Body of pancreas (tissue), 4 donors: Measurements from ENCODE around the gene PCCA.

ENCODE experiments used
- POLR2A ChIP-seq, 3 donors: fragments of 450-650 bp; IDR thresholded peaks; one replicate each; pipeline ENCODE4 v1.6.1; 2016; ENCODE audit warnings: antibody characterized with exemption in 3 of 3, mild to moderate bottlenecking in 2 of 3
- TF ChIP-seq, protein P1 (sequence below), 7 experiments: fragments of 450-650 bp in 4 of 7; fragments of 200-600 bp in 3 of 7; sonication (generic) in 3 of 7; IDR thresholded peaks; one replicate each; pipeline ENCODE4 v1.5.1; 2016 to 2019; ENCODE audit warnings: antibody characterized with exemption in 7 of 7

DNA sequence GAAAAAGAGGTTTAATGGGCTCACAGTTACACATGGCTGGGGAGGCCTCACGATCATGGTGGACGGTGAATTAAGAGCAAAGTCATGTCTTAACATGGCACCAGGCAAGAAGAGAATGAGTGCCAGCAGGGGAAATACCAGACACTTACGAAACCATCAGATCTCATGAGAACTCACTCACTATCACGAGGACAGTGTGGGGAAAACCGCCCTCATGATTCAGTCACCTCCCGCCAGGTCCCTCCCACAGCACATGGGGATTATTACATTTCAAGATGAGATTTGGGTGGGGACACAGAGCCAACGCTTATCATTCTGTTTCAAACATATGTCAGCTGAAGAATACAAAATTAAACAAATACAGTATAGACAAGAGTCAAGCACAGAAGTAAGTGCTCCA lies 165.1 kb downstream of the PCCA start:
- TF ChIP-seq, protein P1, sequence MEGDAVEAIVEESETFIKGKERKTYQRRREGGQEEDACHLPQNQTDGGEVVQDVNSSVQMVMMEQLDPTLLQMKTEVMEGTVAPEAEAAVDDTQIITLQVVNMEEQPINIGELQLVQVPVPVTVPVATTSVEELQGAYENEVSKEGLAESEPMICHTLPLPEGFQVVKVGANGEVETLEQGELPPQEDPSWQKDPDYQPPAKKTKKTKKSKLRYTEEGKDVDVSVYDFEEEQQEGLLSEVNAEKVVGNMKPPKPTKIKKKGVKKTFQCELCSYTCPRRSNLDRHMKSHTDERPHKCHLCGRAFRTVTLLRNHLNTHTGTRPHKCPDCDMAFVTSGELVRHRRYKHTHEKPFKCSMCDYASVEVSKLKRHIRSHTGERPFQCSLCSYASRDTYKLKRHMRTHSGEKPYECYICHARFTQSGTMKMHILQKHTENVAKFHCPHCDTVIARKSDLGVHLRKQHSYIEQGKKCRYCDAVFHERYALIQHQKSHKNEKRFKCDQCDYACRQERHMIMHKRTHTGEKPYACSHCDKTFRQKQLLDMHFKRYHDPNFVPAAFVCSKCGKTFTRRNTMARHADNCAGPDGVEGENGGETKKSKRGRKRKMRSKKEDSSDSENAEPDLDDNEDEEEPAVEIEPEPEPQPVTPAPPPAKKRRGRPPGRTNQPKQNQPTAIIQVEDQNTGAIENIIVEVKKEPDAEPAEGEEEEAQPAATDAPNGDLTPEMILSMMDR (IDR thresholded peaks at IDR 0.05), result no peak
- TF ChIP-seq POLR2A (IDR thresholded peaks at IDR 0.05), result no peak
